ENCODE measurements around the gene GUCA2A.

GUCA2A gene

GRCh38 chr1:42209526-42210251, 45.1 kb upstream of the GUCA2A start:
- no peak for TF ChIP-seq YY1 (IDR thresholded peaks at IDR 0.05; ENCODE audit: low read depth)
- TF ChIP-seq EP300 (IDR thresholded peaks at IDR 0.05; ENCODE audit: borderline replicate concordance): no peak
- no peak for TF ChIP-seq ZBTB7A (IDR thresholded peaks at IDR 0.05; ENCODE audit: low read depth)
- TF ChIP-seq RAD21 (IDR thresholded peaks at IDR 0.05; ENCODE audit: low read depth): no peak
- no peak for TF ChIP-seq CREB1 (IDR thresholded peaks at IDR 0.05; ENCODE audit: low read depth)

DNA sequence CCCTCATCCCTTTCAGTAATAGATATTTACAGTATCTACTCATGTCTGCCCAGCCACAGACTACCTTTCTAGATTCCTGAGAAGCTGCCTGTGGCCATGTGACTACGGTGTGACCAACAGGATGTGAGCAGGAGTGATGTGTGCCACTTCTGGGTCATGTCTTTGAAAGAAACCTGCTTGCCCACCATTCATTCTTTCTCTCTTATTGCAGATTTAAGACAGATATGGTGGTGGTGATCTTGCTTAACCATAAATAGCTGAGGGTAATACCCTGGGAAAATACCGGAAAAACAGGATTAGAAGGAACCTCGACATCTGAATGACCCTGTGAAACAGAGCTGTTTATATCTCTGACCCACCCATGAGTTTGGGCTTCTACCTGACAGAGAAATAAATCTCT, 41.6 kb upstream of the GUCA2A start:
- no peak for TF ChIP-seq TEAD4 (IDR thresholded peaks at IDR 0.05)
- TF ChIP-seq EP300 (IDR thresholded peaks at IDR 0.05; ENCODE audit: borderline replicate concordance): no peak
- no peak for TF ChIP-seq ZBTB7A (IDR thresholded peaks at IDR 0.05; ENCODE audit: low read depth)
- TF ChIP-seq CEBPB (IDR thresholded peaks at IDR 0.05): no peak
- TF ChIP-seq, protein P1, sequence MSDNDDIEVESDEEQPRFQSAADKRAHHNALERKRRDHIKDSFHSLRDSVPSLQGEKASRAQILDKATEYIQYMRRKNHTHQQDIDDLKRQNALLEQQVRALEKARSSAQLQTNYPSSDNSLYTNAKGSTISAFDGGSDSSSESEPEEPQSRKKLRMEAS (IDR thresholded peaks at IDR 0.05): no peak
- TF ChIP-seq TCF12 (IDR thresholded peaks at IDR 0.05; ENCODE audit: low read depth): no peak
- TF ChIP-seq, protein P2, sequence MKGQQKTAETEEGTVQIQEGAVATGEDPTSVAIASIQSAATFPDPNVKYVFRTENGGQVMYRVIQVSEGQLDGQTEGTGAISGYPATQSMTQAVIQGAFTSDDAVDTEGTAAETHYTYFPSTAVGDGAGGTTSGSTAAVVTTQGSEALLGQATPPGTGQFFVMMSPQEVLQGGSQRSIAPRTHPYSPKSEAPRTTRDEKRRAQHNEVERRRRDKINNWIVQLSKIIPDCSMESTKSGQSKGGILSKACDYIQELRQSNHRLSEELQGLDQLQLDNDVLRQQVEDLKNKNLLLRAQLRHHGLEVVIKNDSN (IDR thresholded peaks at IDR 0.05): no peak
- TF ChIP-seq TAF1 (IDR thresholded peaks at IDR 0.05; ENCODE audit: low read depth): no peak

DNA sequence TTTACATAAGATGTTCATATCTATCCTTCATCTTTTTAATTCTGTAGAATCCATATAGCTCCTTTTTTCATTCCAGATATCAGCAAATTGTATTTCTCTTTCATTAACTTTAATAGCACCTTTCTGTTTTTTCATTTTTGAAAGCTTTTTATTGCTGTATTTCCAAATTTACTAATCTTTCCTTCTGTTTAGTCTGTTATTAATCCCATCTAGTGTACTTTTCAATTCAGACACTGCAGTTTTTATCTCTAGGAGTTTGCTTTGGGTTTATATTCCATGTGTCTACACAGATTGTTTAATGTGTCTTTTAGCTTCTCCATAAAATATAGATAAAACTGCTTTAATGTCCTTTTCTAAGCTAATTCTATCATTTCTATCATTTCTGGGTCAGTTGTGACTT, 37.4 kb upstream of the GUCA2A start:
- TF ChIP-seq ZBTB7A (IDR thresholded peaks at IDR 0.05; ENCODE audit: low read depth) (no peak), EP300 (IDR thresholded peaks at IDR 0.05; ENCODE audit: borderline replicate concordance) (no peak), TCF12 (IDR thresholded peaks at IDR 0.05; ENCODE audit: low read depth) (no peak), TAF1 (IDR thresholded peaks at IDR 0.05; ENCODE audit: low read depth) (no peak), EGR1 (IDR thresholded peaks at IDR 0.05) (no peak), NFIC (IDR thresholded peaks at IDR 0.05) (no peak), TEAD4 (IDR thresholded peaks at IDR 0.05) (no peak), FOXM1 (IDR thresholded peaks at IDR 0.05; ENCODE audit: borderline replicate concordance, low read depth) (no peak), YY1 (IDR thresholded peaks at IDR 0.05; ENCODE audit: low read depth) (no peak), CEBPB (IDR thresholded peaks at IDR 0.05) (no peak), RAD21 (IDR thresholded peaks at IDR 0.05; ENCODE audit: low read depth) (no peak), CREB1 (IDR thresholded peaks at IDR 0.05; ENCODE audit: low read depth) (no peak), REST (IDR thresholded peaks at IDR 0.05; ENCODE audit: low read depth) (no peak)
- TF ChIP-seq, protein P1 (IDR thresholded peaks at IDR 0.05): no peak
- TF ChIP-seq, protein P2 (IDR thresholded peaks at IDR 0.05): no peak

DNA sequence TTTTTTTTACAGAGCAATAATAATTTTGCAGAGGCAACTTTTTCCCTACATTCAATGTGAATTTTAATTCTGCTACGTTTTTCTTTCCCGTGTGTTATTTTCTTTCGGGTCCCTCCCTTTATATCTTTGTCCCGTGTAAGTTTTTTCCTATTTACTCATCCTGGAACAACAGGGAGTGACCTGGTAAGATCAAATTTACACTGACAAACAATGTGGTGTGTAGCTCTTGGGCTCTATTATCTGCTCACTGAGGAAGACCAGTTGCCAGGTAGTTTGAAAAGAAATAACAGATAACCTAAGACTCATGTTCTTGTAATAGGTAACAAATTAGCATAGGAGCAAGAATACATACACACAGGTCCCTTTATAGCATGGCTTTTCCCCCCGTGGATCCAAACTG, 33.7 kb upstream of the GUCA2A start:
- no peak for TF ChIP-seq CREB1 (IDR thresholded peaks at IDR 0.05; ENCODE audit: low read depth)
- TF ChIP-seq ZBTB7A (IDR thresholded peaks at IDR 0.05; ENCODE audit: low read depth): no peak
- TF ChIP-seq, protein P2 (IDR thresholded peaks at IDR 0.05): no peak
- TF ChIP-seq EGR1 (IDR thresholded peaks at IDR 0.05): no peak
- TF ChIP-seq TEAD4 (IDR thresholded peaks at IDR 0.05): no peak
- no peak for TF ChIP-seq FOXM1 (IDR thresholded peaks at IDR 0.05; ENCODE audit: borderline replicate concordance, low read depth)

- TF ChIP-seq FOXM1 (IDR thresholded peaks at IDR 0.05; ENCODE audit: borderline replicate concordance, low read depth) (no peak), EP300 (IDR thresholded peaks at IDR 0.05; ENCODE audit: borderline replicate concordance) (no peak), ZBTB7A (IDR thresholded peaks at IDR 0.05; ENCODE audit: low read depth) (no peak), YY1 (IDR thresholded peaks at IDR 0.05; ENCODE audit: low read depth) (no peak), TEAD4 (IDR thresholded peaks at IDR 0.05) (no peak), EGR1 (IDR thresholded peaks at IDR 0.05) (no peak), RAD21 (IDR thresholded peaks at IDR 0.05; ENCODE audit: low read depth) (no peak), TCF12 (IDR thresholded peaks at IDR 0.05; ENCODE audit: low read depth) (no peak), CREB1 (IDR thresholded peaks at IDR 0.05; ENCODE audit: low read depth) (no peak), REST (IDR thresholded peaks at IDR 0.05; ENCODE audit: low read depth) (no peak), NFIC (IDR thresholded peaks at IDR 0.05) (no peak), TAF1 (IDR thresholded peaks at IDR 0.05; ENCODE audit: low read depth) (no peak), CEBPB (IDR thresholded peaks at IDR 0.05) (no peak)
- TF ChIP-seq, protein P2 (IDR thresholded peaks at IDR 0.05): no peak
- TF ChIP-seq, protein P1 (IDR thresholded peaks at IDR 0.05): no peak
Observed at GRCh38 chr1:42195841-42196240, 31.3 kb upstream of the GUCA2A start.
